H1 (cell line): Measurements from ENCODE around the gene MYH6.

Experiments used
- CTCF ChIP-seq, 3 experiments: IDR thresholded peaks; 1 replicate in 2 of 3; 2 replicates in 1 of 3; pipeline versions ENCODE4 v1.5.1 to v1.6.1; 2011; ENCODE audit warnings: low read length in 3 of 3, mild to moderate bottlenecking in 3 of 3, inconsistent platforms in 2 of 3, low read depth in 1 of 3, moderate library complexity in 1 of 3; ENCODE audit not compliant: insufficient read depth in 1 of 3; ENCODE audit errors: control extremely low read depth in 1 of 3
- E2F6 ChIP-seq: IDR thresholded peaks from 2 replicates; pipeline ENCODE4 v1.6.1; 2012; ENCODE audit warnings: inconsistent platforms
- EGR1 ChIP-seq: IDR thresholded peaks from 2 replicates; pipeline ENCODE4 v1.6.1; 2011; ENCODE audit warnings: low read depth, low read length, borderline replicate concordance
- GABPA ChIP-seq: IDR thresholded peaks from 2 replicates; pipeline ENCODE4 v1.6.1; 2011; ENCODE audit warnings: mild to moderate bottlenecking, low read length, moderate library complexity, borderline replicate concordance; ENCODE audit not compliant: insufficient read depth

GRCh38 chr14:23398348-23398747 is 9.7 kb downstream of the MYH6 start:
- TF ChIP-seq CTCF (IDR thresholded peaks at IDR 0.05; ENCODE audit: control extremely low read depth in 1 of 3, insufficient read depth in 1 of 3, low read depth in 1 of 3, low read length in 3 of 3) (no peak), E2F6 (no peak), GABPA (no peak), EGR1 (no peak)
